Osteocyte (in vitro differentiated cells): Measurements from ENCODE around the gene LARGE2. TPM values are rescaled to one million over a fixed set of nuclear protein-coding genes. Genes with fewer than 3 reads are reported as not detected.
A peak's percentile ranks its signal among the peaks of the same experiment; 100 is the strongest.

Experiments used
- DNase-seq: peaks from one replicate; pipeline ENCODE4 v3.0.0; 2021; ENCODE audit warnings: mixed read lengths; ENCODE audit not compliant: unreplicated experiment; ENCODE audit errors: extremely low spot score
- H3K27ac Mint-ChIP-seq: one replicate; pipeline ENCODE4 v1.8.0; 2021; ENCODE audit warnings: mild to moderate bottlenecking, mixed read lengths; ENCODE audit not compliant: unreplicated experiment
- H3K27me3 Mint-ChIP-seq: one replicate; pipeline ENCODE4 v1.8.0; 2021; ENCODE audit warnings: mixed read lengths; ENCODE audit not compliant: unreplicated experiment
- H3K36me3 Mint-ChIP-seq: one replicate; pipeline ENCODE4 v1.8.0; 2021; ENCODE audit warnings: mixed read lengths; ENCODE audit not compliant: unreplicated experiment
- H3K4me1 Mint-ChIP-seq: one replicate; pipeline ENCODE4 v1.8.0; 2021; ENCODE audit warnings: mixed read lengths; ENCODE audit not compliant: unreplicated experiment
- H3K4me3 Mint-ChIP-seq: one replicate; pipeline ENCODE4 v1.8.0; 2021; ENCODE audit warnings: mild to moderate bottlenecking, moderate library complexity, mixed read lengths; ENCODE audit not compliant: unreplicated experiment
- H3K9me3 Mint-ChIP-seq: one replicate; pipeline ENCODE4 v1.8.0; 2021; ENCODE audit warnings: mixed read lengths; ENCODE audit not compliant: unreplicated experiment
- CTCF ChIP-seq: fragments of 200-600 bp; sonication (generic); IDR thresholded peaks from 2 replicates; pipeline ENCODE4 v1.5.0; 2021; ENCODE audit warnings: antibody characterized with exemption, mild to moderate bottlenecking, moderate library complexity
- long read RNA-seq: library from polyadenylated mRNA; unstranded; transcript quantifications from one replicate; pipeline ENCODE4 v2.0.0, GENCODE V29; 2021
- total RNA-seq: library from RNA; stranded (reverse); gene quantifications from 2 replicates; pipeline ENCODE4 v1.2.1, GENCODE V29; 2021

The LARGE2 gene
- not detected in 2 replicates for total RNA-seq
- long read RNA-seq = 0 reads

- Mint-ChIP-seq H3K4me3 (peak within 1 kb of the TSS; percentile 51), H3K27ac (no peak within 1 kb of the TSS), H3K36me3 (no peaks in the 10 kb centered on the region), H3K9me3 (no peaks in the 10 kb centered on the region), H3K4me1 (peaks cover 19% of the 10 kb centered on the region), H3K27me3 (peaks cover 29% of the 10 kb centered on the region)
- no peak for TF ChIP-seq CTCF
- DNase-seq = no peak
These were observed at the start of gene LARGE2 for GRCh38 chr11:45922425-45923082. LARGE2 (plus strand) TSS chr11:45922656; CDS start chr11:45922883, 227 bp downstream.

- Mint-ChIP-seq H3K4me1 (peaks cover 3% of the 10 kb centered on the region), H3K4me3 (no peak overlapping the region), H3K27me3 (no peaks in the 10 kb centered on the region), H3K27ac (no peak overlapping the region), H3K9me3 (no peaks in the 10 kb centered on the region), H3K36me3 (peaks cover 17% of the 10 kb centered on the region)
- no peak for DNase-seq
- TF ChIP-seq CTCF = no peak
These were observed 46.1 kb upstream of the LARGE2 start for GRCh38 chr11:45876401-45876800.

- Mint-ChIP-seq H3K9me3 (no peaks in the 10 kb centered on the region), H3K4me1 (peaks cover 3% of the 10 kb centered on the region), H3K36me3 (peaks cover 18% of the 10 kb centered on the region), H3K27me3 (no peaks in the 10 kb centered on the region), H3K4me3 (no peak overlapping the region), H3K27ac (no peak overlapping the region)
- no peak for DNase-seq
- TF ChIP-seq CTCF = no peak
These were observed 45.2 kb upstream of the LARGE2 start for GRCh38 chr11:45877221-45877620.

GRCh38 chr11:45877845-45878244 is 44.6 kb upstream of the LARGE2 start:
- H3K4me1 Mint-ChIP-seq = peaks cover 2% of the 10 kb centered on the region
- H3K27me3 Mint-ChIP-seq = no peaks in the 10 kb centered on the region
- TF ChIP-seq CTCF = no peak
- H3K9me3 Mint-ChIP-seq = no peaks in the 10 kb centered on the region
- DNase-seq = no peak
- no peak overlapping the region for H3K27ac Mint-ChIP-seq
- H3K4me3 Mint-ChIP-seq = no peak overlapping the region
- peaks cover 21% of the 10 kb centered on the region for H3K36me3 Mint-ChIP-seq

GRCh38 chr11:45879803-45880686 is 42.4 kb upstream of the LARGE2 start:
- DNase-seq = no peak
- no peaks in the 10 kb centered on the region for H3K27me3 Mint-ChIP-seq
- peaks cover 21% of the 10 kb centered on the region for H3K36me3 Mint-ChIP-seq
- TF ChIP-seq CTCF = no peak
- H3K4me1 Mint-ChIP-seq = peaks cover under 1% of the 10 kb centered on the region
- H3K9me3 Mint-ChIP-seq = no peaks in the 10 kb centered on the region
- no peak overlapping the region for H3K4me3 Mint-ChIP-seq
- no peak overlapping the region for H3K27ac Mint-ChIP-seq
